SIG-M5 treated with dmso at 0.1 percent for 504 hours (cell line): Measurements from ENCODE around the gene ERLIN1.

Experiments
- DNase-seq: peaks from one replicate; lab custom pipeline; 2025; ENCODE audit not compliant: unreplicated experiment; lab: John Stamatoyannopoulos, UW

The ERLIN1 gene

DNA sequence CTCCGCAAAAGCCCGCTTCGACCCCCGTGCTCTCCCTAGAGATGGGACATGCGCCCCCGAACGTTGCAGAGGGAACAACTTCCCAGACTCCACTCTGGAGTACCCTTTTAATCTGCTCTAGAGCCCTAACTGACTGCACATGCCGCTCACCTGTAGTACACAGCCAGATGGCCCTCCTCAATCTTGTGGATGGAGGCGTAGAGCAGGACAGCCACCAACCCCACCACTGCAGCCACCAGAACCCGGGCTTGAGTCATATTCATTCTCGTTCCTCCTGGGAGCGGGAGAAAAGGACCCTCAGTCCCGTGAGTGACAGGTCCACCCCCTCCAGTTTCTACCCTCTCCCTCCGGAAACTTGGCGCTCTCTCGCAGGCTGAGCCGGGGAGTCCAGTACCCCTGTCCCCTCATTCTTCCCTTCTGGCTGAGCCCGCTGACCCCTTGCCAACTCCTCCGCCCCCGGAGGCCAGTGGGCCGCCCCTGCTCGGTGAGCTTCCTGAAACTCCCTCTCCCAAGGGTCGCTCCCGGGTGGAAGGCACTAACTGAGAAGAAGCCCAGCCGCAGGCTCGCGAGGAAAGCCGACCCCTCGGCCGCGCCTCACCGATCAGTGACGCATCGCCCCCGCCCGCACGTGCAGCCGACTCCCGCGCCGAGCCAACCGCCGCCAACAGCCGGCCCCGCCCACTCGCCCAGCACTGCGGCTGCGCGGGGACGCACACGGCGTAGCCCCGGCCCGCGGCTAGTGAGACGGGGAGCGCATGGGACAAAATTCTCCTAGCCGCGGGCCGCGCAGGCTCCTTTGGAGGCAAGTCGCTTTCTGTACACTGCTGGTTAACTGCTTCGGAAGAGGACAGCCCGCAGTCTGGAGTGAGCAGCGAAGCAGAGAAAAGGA, at the start of gene ERLIN1:
ERLIN1 (minus strand) TSS at position 666 of the 889 bp plus-strand sequence; CDS start at position 263, 403 bp downstream.
- DNase-seq: peak; percentile 82

DNA sequence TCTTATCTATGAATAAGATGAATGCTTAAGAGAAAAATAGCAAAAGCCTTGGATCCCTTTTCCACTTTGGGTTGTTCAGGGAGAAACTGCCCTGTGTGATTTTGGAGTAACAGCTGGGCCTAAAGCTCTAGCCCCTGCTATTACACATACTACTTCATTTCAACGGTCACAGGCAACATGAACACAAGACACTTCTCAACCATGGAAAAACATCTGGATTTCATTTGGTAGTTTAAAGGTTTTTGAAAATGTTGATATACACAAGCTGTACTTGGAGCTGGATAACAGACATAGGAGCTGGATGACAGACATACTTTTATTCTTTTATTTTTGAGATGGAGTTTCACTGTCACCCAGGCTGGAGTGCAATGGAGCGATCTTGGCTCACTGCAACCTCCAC, 46.3 kb upstream of the ERLIN1 start:
- no peak for DNase-seq

DNA sequence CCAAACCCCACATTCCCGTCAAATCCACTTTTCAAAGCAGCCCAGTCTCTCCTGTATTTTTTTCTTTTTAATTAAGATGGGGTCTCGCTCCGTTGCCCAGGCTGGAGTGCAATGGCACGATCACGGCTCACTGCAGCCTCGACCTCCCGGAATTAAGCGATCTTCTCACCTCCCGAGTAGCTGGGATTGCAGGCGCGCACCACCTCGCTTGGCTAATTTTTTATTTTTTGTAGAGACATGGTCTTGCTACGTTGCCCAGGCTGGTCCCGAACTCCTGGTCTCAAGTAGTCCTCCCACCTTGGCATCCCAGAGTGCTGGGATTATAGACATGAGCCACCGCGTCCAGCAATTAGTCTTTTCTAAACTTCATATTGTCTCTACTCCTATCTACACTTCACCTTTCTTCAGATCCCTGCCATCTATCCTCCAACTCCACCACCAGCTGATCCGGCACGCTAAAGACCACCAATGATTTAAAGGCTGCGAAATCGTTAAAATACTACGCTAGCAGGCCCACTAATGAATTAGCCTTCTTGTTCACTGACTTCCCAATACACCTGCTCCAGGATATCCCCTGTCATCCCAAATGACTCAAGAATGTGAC, 44.1 kb upstream of the ERLIN1 start:
- DNase-seq: no peak

DNA sequence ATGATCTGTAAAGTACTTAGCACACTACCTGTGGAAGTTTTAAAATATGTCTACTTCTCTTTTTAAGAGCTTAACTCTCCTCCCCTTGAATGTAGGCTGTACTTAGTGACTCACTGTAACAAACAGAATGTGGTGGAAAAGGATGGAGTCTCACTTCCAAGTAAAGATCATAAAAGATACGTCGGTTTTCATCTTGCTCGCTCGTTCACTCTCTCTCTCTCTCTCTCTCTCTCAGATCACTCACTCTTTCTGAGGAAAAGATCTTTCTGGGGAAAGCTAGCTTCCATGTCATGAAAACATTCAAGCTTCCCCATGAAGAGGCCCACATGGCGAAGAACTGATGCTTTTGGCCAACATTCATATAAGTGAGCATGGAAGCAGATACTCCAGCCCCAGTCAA, 38.0 kb upstream of the ERLIN1 start:
- no peak for DNase-seq

DNA sequence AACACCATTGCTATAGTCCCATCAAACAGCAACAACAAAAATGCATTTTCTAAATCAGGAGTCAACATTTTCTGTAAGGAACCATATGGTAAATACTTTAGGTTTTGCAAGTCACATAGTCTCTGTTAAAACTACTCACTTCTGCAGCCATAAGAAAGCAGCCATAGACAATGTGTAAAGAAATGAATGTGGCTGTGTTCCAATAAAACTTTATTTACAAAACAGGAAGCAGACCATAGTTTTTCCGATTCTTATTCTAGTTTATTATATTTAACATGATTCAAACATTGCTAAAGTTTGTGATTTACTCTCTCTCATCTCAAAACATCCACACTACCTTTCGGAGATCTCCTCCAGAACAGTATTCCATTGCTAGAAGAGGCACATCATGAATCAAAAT, 36.7 kb upstream of the ERLIN1 start:
- no peak for DNase-seq

DNA sequence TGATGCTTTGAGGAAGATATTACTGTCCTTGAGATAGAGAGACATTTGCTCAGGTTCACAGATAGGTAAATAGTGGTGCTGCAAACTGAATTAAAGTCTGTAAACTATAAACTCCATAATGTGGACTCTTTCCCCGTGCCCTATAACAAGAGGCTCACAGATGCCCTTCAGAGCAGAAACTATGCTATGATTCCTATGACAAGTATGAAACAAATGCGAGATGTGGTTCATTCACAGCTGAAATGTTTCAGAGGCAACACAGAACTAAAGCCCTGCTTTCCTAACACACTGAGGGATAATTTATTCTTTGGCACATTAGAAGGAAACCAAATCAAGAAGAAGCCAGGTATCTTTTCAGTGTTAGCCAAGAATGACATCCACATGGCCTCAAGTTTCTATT, 30.2 kb upstream of the ERLIN1 start:
- no peak for DNase-seq

DNA sequence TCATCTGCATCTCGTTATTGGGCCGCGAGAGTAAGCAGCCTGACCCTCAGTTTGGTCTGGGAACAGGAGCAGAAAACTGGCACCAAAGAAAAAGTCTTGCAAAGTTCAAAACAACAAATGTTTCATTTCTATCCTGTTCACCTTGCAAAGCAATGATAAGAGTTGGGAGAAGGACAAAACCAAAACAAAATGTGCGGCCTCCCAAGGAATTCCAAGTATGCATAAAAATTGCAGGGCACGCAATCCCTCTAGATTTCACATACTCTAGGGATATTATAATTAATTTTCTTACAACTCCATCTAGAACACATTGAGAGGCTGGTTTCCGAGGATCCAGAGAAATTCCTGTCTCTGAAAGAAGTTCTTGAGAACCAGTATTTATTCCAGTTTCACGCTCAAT, 23.5 kb upstream of the ERLIN1 start:
- no peak for DNase-seq

DNA sequence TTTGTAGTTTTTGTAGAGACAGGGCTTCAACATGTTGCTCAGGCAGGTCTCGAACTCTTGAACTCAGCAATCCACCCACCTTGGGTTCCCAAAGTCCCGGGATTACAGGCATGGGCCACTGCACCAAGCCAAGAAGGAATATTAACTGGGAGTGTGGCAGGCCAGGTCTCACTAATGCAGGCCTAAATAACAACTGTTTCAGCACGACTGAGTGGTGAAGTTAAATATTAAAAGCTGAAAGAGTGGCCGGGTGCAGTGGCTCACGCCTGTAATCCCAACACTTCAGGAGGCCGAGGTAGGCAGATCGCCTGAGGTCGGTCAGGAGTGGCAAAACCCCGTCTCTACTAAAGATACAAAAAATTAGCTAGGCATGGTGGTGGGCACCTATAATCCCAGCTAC, 22.4 kb upstream of the ERLIN1 start:
- no peak for DNase-seq

DNA sequence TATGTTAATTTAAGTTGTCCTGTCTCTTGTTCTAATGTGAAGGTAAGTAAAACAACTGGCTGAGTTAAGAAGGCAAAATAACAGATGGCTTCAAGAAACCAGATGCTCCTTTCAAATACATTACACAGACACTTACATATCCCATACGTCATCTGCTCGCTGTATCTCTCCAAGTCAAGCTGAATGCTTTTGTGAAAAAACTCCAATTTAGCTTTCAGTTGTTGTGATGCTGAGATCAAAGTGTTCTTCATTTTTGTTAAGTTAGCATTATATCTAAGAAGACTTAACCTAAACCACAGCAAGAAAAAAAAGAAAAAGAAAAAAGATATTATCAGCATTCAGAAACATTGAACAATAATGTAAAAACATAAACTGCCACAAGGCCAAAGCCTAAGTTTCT, 18.5 kb upstream of the ERLIN1 start:
- no peak for DNase-seq

DNA sequence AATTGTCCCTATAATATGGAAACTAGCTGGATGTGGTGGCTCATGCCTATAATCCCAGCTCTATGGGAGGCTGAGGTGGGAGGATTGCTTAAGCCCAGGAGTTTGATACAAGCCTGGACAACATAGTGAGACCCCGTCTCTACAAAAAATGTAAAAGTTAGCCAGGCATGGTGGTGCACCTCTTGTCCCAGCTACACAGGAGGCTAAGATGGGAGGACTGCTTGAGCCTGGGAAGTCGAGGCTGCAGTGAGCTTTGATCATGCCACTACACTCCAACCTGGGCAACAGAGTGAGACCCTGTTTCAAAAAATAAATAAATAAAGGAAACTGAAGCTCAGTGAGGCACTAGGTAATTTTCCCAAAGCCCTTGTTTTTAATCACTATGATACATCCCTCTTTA, 15.7 kb upstream of the ERLIN1 start:
- DNase-seq: no peak

DNA sequence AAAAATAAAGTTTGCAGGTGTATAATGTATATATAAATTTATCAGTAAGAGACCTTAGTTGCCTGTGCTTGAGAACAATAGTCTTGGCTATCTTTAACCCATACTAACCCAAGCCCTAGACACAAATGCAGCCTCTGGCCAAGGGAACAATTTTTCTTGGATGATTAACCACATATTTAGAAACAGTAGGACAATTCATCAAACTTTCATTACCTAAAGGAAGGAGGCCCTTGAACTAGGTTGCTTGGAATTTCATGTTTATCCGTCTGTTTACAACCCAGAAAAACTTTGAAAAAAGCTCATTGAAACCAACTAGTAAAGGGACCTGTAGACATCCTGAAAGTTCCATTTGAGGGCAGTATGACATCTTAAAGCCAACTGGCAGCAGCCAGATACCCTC, 8.9 kb upstream of the ERLIN1 start:
- no peak for DNase-seq

DNA sequence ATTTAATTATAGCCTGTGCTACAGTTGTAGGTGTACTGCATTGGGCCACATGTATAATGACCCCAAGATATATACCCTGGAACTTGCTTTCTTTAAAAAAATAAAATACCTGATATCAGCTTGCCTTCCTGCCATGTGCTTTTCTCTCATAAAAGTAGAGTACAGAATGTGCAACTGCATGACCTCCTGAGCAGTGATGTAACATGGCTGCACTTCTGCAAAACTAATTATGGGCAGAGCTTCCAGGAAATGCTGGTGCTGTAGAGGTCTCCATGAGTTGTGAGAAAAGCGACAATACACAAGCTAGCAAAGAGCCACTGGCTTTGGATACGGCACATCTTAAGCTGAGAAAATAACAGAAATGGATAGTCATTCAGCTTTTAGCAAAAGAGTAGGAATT, 6.5 kb upstream of the ERLIN1 start:
- peak; percentile 76 for DNase-seq

DNA sequence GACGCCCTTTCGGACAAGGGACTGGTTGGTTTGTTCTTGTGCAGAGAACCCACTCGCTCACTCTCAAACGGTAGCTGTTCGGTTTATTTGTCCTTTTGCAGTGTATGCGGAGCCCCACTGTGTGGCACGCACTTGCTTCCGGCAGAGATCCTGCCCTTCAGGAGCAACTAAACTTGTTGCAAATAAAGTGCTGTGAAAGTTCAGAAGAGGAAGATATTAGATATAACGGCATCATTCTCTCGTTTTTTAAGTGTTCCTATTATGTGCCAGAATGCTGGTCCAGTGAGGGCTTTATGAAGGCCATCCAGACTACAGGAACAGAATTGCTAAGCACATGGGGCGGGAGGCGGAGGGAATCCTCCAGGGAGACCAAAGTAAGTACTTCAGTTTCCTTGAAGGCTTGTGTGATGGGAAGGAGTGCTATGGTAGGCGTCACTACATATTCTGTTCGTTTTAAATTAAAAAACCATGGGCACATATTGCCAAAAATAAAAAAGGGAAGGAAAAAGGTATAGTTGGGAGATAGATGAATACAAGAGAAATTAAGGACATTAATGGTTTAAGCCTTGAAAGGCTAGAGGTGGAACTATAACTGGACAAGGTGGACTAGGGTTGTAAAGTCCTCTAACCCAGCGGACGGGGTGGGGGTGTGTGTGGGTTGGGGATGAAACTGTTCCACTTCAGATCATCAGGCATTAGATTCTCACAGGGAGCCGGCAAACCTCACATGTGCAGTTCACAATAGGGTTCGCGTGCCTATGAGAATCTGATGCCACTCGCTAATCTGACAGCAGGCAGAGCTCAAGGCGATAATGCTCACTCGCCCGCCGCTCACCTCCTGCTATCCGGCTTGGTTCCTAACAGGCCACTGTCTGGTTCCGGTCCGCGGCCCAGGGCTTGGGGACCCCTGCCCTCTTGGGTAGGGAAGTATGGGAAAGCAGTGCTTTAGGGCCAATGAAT, 704 bp upstream of the ERLIN1 start:
- peak; percentile 45 for DNase-seq

DNA sequence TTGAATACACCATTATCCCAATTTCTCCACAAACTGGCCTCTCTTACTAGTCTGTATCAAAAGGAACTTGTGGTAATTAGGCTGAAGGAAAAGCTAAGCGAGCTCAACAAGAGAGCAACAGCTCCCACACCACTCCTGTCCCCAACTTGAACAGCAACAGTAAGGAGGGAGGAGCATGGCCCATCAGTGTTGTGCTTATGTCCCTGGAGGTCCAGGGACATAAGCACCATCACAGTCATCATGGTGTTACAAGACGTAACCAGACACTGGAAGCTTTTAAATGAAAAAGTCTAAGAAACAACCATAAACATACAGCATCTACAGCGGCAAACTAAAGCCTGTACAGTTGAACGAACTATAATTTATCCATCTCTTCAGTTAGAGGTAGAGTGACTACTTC, 989 bp downstream of the ERLIN1 start:
- DNase-seq: peak; percentile 50

DNA sequence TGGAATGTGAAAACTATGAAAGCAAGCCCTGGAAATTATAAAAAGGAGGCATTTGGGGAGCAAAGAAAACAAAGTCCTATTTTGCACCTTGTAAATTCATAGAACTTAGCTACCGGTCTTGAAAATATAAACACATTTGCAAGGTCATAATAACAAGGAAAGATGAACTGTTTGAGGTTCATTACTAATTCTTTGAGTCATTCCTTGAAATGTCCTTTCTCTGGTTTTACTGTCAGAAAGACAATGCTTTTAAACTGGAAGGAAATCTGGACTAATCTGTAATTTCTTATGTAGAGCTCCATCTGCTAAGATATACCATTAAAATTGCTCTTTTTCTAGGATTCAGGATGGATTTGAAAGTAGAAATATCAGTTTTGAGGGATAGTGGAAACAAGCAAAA, 1.4 kb downstream of the ERLIN1 start:
- no peak for DNase-seq

DNA sequence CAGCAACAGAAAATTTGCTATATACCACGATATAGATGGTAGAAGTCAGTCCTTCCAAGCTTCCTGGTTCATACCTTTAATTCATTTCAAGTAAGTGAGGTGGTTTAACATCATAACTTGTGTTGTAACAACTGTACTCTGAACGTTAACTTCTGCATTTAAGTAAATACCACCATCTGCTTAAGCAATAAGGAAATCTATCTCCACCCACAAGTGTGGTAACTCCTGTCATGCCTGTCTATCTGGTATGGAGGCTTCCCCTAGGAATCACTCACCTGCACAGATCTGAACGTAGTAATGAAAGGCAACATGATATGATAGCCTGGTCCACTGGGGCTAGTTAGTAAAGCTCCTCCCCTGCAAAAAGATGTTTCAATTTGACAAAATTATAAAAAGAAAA, 2.3 kb downstream of the ERLIN1 start:
- peak; percentile 96 for DNase-seq

DNA sequence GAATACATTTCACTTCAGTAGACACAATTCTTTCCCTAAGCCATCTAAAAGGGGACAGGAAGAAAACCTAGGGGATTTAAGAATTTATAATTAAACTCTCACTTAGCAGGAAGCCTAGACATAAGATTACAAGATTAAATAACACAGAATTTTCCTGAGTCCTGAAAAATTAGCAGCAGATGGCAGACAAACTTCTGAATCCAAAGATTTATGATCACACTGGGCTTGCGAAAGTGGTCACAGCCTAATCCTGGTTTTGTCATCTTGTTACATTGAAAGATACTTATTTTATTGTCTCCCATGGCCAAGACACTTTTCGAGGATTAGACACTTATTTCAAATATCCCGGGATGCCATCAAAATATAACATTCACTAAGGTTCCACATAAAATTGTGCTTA, 2.9 kb downstream of the ERLIN1 start:
- no peak for DNase-seq

DNA sequence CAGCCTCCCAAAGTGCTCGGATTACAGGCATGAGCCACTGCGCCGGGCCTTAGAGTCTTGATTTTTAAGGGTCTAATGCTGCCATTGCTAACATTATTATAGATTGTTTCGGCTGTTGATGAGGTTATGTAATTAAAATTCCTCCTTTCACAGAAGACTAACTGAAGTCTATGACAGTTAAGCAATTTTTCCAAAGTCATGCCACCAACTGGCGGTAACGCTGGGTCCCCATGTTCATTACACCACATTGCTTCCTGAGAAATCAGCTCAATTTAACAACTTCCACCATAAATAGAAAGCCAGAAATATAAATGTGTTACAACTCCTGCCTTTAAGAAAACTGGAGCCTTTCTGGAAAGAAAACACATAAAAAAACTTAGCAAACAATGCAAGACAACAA, 3.5 kb downstream of the ERLIN1 start:
- peak; percentile 83 for DNase-seq

DNA sequence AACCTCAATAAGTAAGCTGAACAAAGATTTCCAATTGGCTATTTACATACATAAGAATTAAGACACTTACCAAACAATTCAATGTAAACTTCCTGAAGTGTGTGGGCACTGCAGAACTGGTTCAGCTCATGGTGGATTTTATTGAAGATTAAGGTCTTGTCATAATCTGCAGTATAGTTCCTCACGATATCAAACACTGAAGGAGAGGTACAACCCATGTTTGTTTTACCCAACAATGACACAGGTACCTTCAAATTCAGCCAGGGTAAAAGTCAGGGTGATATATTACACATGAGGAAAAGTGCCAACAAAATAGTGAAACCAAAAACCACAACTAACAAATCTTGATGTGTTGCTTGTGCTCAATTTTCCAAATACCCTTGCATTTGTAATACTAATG, 10.0 kb downstream of the ERLIN1 start:
- DNase-seq: no peak

DNA sequence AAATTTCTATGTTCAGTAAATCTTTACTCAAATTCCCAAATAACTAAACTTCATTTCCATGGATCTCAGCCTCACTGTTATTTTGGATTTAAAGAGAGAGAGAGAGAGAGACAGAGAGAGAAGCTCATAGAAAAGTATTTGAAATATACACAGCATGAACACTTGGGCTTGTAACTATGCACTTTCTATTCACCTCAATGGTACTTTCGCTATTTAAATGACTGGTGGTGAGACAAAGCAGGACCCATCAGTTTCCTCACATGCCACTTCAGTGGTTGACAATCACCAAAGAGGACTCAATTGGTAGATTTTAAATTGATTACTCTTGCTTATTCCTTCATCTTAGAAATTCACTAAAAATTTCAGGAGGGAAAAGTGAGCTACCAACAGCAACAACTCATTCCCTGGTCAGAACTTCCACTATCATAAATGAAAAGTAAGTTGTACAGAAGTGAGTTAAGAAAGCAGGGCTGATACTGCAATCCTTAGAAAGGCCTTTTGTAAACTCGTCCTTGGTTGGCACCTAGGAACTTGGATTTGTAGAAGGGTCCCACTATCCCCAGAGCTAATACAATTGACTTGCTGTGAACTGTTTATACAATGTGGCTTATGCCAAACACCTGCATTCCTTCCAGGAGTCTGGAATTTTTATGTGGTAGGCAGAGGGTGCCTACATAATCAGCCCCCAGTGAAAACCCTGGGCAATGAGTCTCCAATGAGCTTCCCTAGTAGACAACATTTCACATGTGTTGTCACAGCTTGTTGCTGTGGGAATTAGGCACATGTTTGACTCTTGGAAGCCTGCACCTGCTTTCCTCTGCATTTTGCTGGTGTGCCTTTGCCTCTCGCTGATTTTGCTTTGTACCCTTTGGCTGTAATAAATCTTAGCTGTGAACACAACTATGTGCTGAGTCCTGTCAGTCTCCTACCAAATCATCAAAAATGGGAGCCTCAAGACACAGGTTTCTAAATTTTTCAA, 10.8 kb downstream of the ERLIN1 start:
- no peak for DNase-seq
